Transverse colon (tissue), 4 donors: ENCODE data around the gene NPHP3. TPM values are rescaled to one million over a fixed set of nuclear protein-coding genes. Genes with fewer than 3 reads are reported as not detected.

ENCODE experiments used
- DNase-seq: peaks from one replicate; pipeline ENCODE4 v3.0.0-alpha.2; 2019
- H3K27ac ChIP-seq, 4 donors: fragments of 200-600 bp; sonication (generic); 2 replicates each; pipeline ENCODE4 v1.5.1; 2016 to 2018; ENCODE audit warnings: inconsistent platforms in 4 of 4
- H3K27me3 ChIP-seq: fragments of 200-600 bp; sonication (generic); 2 replicates; pipeline ENCODE4 v1.5.1; 2017; ENCODE audit warnings: inconsistent platforms
- H3K36me3 ChIP-seq, 4 donors: fragments of 200-600 bp; sonication (generic); 2 replicates each; pipeline ENCODE4 v1.5.1; 2017 to 2019; ENCODE audit warnings: inconsistent platforms in 4 of 4
- H3K4me1 ChIP-seq, 4 donors: fragments of 200-600 bp; sonication (generic); 2 replicates each; pipeline ENCODE4 v1.5.1; 2017 to 2020; ENCODE audit warnings: inconsistent platforms in 4 of 4
- H3K4me3 ChIP-seq, 4 donors: fragments of 200-600 bp; sonication (generic); 1 replicate in 1 of 4; 2 replicates in 3 of 4; pipeline versions ENCODE4 v1.5.1 to v1.6.1; 2017 to 2019; ENCODE audit warnings: inconsistent platforms in 4 of 4
- H3K9me3 ChIP-seq, 2 donors: fragments of 200-600 bp; sonication (generic); 2 replicates each; pipeline ENCODE4 v1.5.1; 2017 to 2019; ENCODE audit warnings: inconsistent platforms in 2 of 2
- EP300 ChIP-seq: sonication (generic); formaldehyde crosslinking; IDR thresholded peaks from one replicate; pipeline ENCODE4 v1.6.1; 2017; ENCODE audit warnings: antibody characterized with exemption, low read depth
- POLR2A ChIP-seq: fragments of 450-650 bp; IDR thresholded peaks from one replicate; pipeline ENCODE4 v1.6.1; 2016; ENCODE audit warnings: antibody characterized with exemption, mild to moderate bottlenecking, moderate library complexity
- POLR2AphosphoS5 ChIP-seq, 3 donors: sonication (generic); formaldehyde crosslinking; IDR thresholded peaks; one replicate each; pipeline ENCODE4 v1.6.1; 2016; ENCODE audit warnings: antibody characterized with exemption in 3 of 3
- WGBS, 2 donors: methylation state at CpG; one replicate each; pipeline ENCODE4 v1.1.5; 2018; ENCODE audit warnings: low coverage in 1 of 2; 5-methylcytosine and 5-hydroxymethylcytosine counted together
- in situ Hi-C, 4 donors: fragments of 200-750 bp; cut with MboI; loops; one replicate each; pipeline versions ENCODE4 v1.15.0 to v1.15.1; 2017; ENCODE audit warnings: low sequenced_read_pairs in 3 of 4, low pct_ligation_motif_present in 1 of 4, low pct_unique_long_range_greater_than_20kb in 1 of 4
- intact Hi-C: fragments of 100-400 bp; cut with DNase I; formaldehyde crosslinking; loops from one replicate; pipeline ENCODE4 v1.15.1; 2023; ENCODE audit warnings: low total_unique reads
- total RNA-seq, 4 donors: library from RNA; depleted of rRNA; stranded (reverse); fragments of >200 nt; gene quantifications; one replicate each; pipeline ENCODE4 v1.1.0, GENCODE V29; 2016
- TF ChIP-seq, protein P1 (sequence below), 5 experiments: fragments of 200-600 bp in 3 of 5; fragments of 450-650 bp in 2 of 5; sonication (generic) in 3 of 5; IDR thresholded peaks; 1 replicate in 2 of 5; 2 replicates in 3 of 5; pipeline ENCODE4 v1.5.1; 2016 to 2017; ENCODE audit warnings: antibody characterized with exemption in 5 of 5, inconsistent platforms in 3 of 5, mild to moderate bottlenecking in 2 of 5, moderate library complexity in 1 of 5

The NPHP3 gene
- total RNA-seq, 4 donors from 2014 or later, result 40.1 to 83.0 (median 64.7) TPM

DNA sequence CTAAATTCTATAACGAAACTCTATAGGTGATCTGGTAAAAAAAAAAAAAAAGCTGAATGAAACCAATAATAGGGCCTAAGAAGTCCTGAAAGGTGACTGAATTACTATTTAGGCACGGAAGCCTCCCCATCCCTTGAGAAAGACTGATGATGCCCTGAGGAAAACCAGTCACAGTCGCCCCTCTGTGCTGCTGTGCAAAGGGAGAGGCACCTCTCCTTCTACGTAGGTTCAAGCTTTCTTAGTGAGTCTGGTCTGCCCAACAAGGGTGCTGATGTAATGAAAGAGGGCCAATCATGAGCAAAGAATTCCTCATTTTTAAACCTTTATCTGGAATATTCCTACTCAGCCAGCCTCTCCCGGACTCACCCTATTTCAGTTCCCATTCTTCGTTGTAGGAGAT is 11.9 kb downstream of the NPHP3 start:
- no peak for DNase-seq
- TF ChIP-seq POLR2AphosphoS5 (IDR thresholded peaks at IDR 0.05) (no peak), POLR2A (no peak), EP300 (no peak)
- TF ChIP-seq, protein P1, sequence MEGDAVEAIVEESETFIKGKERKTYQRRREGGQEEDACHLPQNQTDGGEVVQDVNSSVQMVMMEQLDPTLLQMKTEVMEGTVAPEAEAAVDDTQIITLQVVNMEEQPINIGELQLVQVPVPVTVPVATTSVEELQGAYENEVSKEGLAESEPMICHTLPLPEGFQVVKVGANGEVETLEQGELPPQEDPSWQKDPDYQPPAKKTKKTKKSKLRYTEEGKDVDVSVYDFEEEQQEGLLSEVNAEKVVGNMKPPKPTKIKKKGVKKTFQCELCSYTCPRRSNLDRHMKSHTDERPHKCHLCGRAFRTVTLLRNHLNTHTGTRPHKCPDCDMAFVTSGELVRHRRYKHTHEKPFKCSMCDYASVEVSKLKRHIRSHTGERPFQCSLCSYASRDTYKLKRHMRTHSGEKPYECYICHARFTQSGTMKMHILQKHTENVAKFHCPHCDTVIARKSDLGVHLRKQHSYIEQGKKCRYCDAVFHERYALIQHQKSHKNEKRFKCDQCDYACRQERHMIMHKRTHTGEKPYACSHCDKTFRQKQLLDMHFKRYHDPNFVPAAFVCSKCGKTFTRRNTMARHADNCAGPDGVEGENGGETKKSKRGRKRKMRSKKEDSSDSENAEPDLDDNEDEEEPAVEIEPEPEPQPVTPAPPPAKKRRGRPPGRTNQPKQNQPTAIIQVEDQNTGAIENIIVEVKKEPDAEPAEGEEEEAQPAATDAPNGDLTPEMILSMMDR (IDR thresholded peaks at IDR 0.05), result no peak
- Histone ChIP-seq H3K4me3 (no peak overlapping the region), H3K9me3 (no peaks in the 10 kb centered on the region), H3K27me3 (no peaks in the 10 kb centered on the region), H3K27ac (no peak overlapping the region), H3K36me3 (peaks cover 0 to 41% (median 18%) of the 10 kb centered on the region in 4 donors), H3K4me1 (peaks cover 0 to 15% (median 4%) of the 10 kb centered on the region in 4 donors)
- intact Hi-C loops (no loop called here), in situ Hi-C loops (no loop called here)
- WGBS, 2 donors, result 93 to 94% methylated on average over 4 to 6 of the region's 6 CpGs

DNA sequence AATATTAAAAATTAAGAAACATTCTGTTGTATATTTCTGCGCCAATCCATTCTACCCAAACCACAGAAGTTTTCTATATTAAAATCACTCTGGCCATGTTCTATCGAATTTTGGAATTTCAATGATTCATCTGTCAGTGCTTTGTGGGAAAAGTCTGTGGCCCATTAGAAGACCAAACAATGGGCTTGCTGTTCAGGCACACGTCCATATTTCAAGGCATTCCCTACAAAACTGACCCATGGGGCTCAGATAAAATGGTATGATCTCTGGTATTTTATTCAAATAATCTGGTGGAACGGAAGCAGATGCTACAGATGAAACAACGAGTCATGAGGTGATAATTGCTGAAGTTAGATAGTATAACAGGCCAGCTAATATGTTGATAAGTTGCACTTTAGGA is 12.4 kb downstream of the NPHP3 start:
- no peak for DNase-seq
- Histone ChIP-seq H3K4me3 (no peak overlapping the region), H3K36me3 (peaks cover 0 to 46% (median 21%) of the 10 kb centered on the region in 4 donors), H3K9me3 (no peaks in the 10 kb centered on the region), H3K27me3 (no peaks in the 10 kb centered on the region), H3K27ac (no peak overlapping the region), H3K4me1 (peaks cover 0 to 14% (median 3%) of the 10 kb centered on the region in 4 donors)
- in situ Hi-C loops, result no loop called here
- WGBS, 2 donors, result 88 to 91% methylated on average over 5 of the region's 5 CpGs
- no peak for TF ChIP-seq POLR2AphosphoS5 (IDR thresholded peaks at IDR 0.05)
- no peak for TF ChIP-seq EP300
- no peak for TF ChIP-seq POLR2A
- TF ChIP-seq, protein P1 (IDR thresholded peaks at IDR 0.05), result no peak
- intact Hi-C loops, result no loop called here

DNA sequence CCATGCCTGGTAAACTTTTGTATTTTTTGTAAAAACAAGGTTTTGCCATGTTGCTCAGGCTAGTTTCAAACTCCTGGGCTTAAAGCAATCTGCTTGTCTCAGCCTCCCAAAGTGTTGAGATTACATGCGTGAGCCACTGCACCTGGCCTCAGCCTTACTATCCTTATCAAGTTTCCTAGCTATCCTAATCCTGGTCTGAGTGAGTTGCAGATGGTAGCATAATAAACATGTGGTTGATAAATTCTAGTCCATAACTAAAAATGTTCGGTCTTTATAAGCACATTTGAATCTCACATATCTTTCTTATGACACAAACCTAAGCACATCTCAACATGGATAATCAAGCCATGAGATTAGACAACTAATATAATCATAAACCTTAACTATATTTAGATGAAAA is 18.5 kb downstream of the NPHP3 start:
- no peaks in the 10 kb centered on the region for H3K27me3 ChIP-seq
- no peaks in the 10 kb centered on the region for H3K9me3 ChIP-seq
- DNase-seq, result no peak
- no peaks in the 10 kb centered on the region for H3K4me1 ChIP-seq
- WGBS, 2 donors, result 94 to 100% methylated on average over 1 to 2 of the region's 2 CpGs
- TF ChIP-seq, protein P1 (IDR thresholded peaks at IDR 0.05), result no peak
- TF ChIP-seq POLR2AphosphoS5 (IDR thresholded peaks at IDR 0.05) (no peak), EP300 (no peak), POLR2A (no peak)
- H3K4me3 ChIP-seq, result no peak overlapping the region
- intact Hi-C loops, result no loop called here
- no peak overlapping the region for H3K27ac ChIP-seq
- in situ Hi-C loops, result no loop called here
- peaks cover 0 to 72% (median 27%) of the 10 kb centered on the region in 4 donors for H3K36me3 ChIP-seq

DNA sequence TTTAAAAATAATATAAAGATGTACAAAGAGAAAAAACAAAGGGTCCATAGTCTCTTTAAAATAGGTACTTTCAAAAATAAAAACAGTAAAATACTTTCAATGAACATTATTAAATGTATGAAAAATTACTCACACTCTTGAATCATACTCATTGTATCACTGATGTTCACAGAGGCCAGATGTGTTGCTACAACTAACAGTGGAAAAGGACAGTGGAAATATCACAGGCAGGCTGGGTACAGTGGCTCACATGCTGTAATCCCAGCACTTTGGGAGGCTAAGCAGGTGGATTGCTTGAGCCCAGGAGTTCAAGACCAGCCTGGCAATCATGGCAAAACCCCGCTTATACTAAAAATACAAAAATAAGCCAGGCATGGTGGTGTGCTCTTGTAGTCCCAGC is 26.8 kb downstream of the NPHP3 start:
- in situ Hi-C loops, result loop anchor here in 1 of 4 donors (25.0 kb wide), 1 partner anchor 892 kb away; no protein-coding TSS in a partner anchor

More for the DNA sequence above, 26.8 kb downstream of the NPHP3 start:
- intact Hi-C loops, result no loop called here
- no peaks in the 10 kb centered on the region for H3K27me3 ChIP-seq
- no peaks in the 10 kb centered on the region for H3K9me3 ChIP-seq
- peaks cover 0 to 90% (median 34%) of the 10 kb centered on the region in 4 donors for H3K36me3 ChIP-seq
- peaks cover 0 to 15% (median 0%) of the 10 kb centered on the region in 4 donors for H3K4me1 ChIP-seq
- no peak for DNase-seq
- no peak overlapping the region for H3K4me3 ChIP-seq
- whole genome bisulfite sequencing, 2 donors, result 94% methylated on average over 1 of the region's 1 CpG; no CpG with 5 or more reads in 1 of the 2 donors
- TF ChIP-seq, protein P1 (IDR thresholded peaks at IDR 0.05), result no peak
- no peak for TF ChIP-seq POLR2AphosphoS5 (IDR thresholded peaks at IDR 0.05)
- no peak for TF ChIP-seq POLR2A
- TF ChIP-seq EP300, result no peak
- no peak overlapping the region for H3K27ac ChIP-seq
